Peyer's patch (tissue), 4 donors: ENCODE measurements around the gene EVA1A.

ENCODE experiments used
- POLR2A ChIP-seq, 2 donors: fragments of 450-650 bp; IDR thresholded peaks; one replicate each; pipeline ENCODE4 v1.5.1; 2017; ENCODE audit warnings: antibody characterized with exemption in 2 of 2, mild to moderate bottlenecking in 2 of 2, moderate library complexity in 2 of 2
- TF ChIP-seq, protein P1 (sequence below), 6 experiments: fragments of 450-650 bp in 4 of 6; fragments of 200-600 bp in 2 of 6; sonication (generic) in 1 of 6; IDR thresholded peaks; one replicate each; pipeline ENCODE4 v1.5.1; 2017 to 2019; ENCODE audit warnings: antibody characterized with exemption in 6 of 6, mild to moderate bottlenecking in 3 of 6, moderate library complexity in 1 of 6

DNA sequence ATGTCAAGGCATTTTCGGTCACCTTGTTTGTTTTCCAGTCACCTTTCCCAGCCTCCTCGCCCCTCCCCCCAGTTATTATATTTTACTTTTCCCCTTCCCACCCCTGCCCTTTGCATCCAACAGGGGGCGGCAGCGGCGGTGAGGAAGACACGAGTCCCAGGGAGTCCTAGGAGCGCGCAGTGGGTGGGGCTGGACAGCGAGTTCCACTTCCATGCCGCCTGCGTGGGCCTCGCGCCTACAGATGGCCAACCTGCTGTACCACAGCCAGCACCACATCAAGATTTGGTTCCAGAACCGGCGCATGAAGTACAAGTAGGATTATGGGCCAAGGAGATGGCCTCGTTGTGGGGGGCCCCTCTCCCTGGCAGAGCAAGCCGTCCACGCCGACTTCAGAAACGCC lies 37.2 kb upstream of the EVA1A start:
- TF ChIP-seq, protein P1, sequence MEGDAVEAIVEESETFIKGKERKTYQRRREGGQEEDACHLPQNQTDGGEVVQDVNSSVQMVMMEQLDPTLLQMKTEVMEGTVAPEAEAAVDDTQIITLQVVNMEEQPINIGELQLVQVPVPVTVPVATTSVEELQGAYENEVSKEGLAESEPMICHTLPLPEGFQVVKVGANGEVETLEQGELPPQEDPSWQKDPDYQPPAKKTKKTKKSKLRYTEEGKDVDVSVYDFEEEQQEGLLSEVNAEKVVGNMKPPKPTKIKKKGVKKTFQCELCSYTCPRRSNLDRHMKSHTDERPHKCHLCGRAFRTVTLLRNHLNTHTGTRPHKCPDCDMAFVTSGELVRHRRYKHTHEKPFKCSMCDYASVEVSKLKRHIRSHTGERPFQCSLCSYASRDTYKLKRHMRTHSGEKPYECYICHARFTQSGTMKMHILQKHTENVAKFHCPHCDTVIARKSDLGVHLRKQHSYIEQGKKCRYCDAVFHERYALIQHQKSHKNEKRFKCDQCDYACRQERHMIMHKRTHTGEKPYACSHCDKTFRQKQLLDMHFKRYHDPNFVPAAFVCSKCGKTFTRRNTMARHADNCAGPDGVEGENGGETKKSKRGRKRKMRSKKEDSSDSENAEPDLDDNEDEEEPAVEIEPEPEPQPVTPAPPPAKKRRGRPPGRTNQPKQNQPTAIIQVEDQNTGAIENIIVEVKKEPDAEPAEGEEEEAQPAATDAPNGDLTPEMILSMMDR (IDR thresholded peaks at IDR 0.05), result no peak
- no peak for TF ChIP-seq POLR2A (IDR thresholded peaks at IDR 0.05)
